Mesendoderm (in vitro differentiated cells): ENCODE results near the gene ABTB2.

Experiments used
- DNase-seq: peaks from one replicate; pipeline ENCODE4 v3.0.0; 2013
- H2AK5ac ChIP-seq: 2 replicates; pipeline ENCODE4 v1.6.1; 2013; ENCODE audit warnings: low read length, inconsistent platforms
- H2BK120ac ChIP-seq: 2 replicates; pipeline ENCODE4 v1.6.1; 2013; ENCODE audit warnings: low read depth, mild to moderate bottlenecking, low read length, moderate library complexity, mixed read lengths
- H2BK15ac ChIP-seq: replicated peaks from 2 replicates; pipeline ENCODE4 v1.6.1; 2013; ENCODE audit warnings: low read depth, mild to moderate bottlenecking, moderate library complexity
- H2BK5ac ChIP-seq: 2 replicates; pipeline ENCODE4 v1.6.1; 2013; ENCODE audit warnings: low read length, inconsistent platforms
- H3K18ac ChIP-seq: 2 replicates; pipeline ENCODE4 v1.6.1; 2013; ENCODE audit warnings: mild to moderate bottlenecking, low read length, mixed read lengths
- H3K23ac ChIP-seq: one replicate; pipeline ENCODE4 v1.6.1; 2013; ENCODE audit warnings: low read length
- H3K27ac ChIP-seq: 2 replicates; pipeline ENCODE4 v1.5.1; 2013; ENCODE audit warnings: low read depth, mild to moderate bottlenecking, inconsistent platforms, low read length, moderate library complexity
- H3K27me3 ChIP-seq: 2 replicates; pipeline ENCODE4 v1.6.1; 2013; ENCODE audit warnings: low read length, control low read depth, mild to moderate bottlenecking, inconsistent platforms; ENCODE audit not compliant: insufficient read depth, poor library complexity
- H3K36me3 ChIP-seq: 2 replicates; pipeline ENCODE4 v1.6.1; 2013; ENCODE audit warnings: low read length, inconsistent platforms; ENCODE audit not compliant: control insufficient read depth, insufficient read depth
- H3K4ac ChIP-seq: one replicate; pipeline ENCODE4 v1.6.1; 2013; ENCODE audit warnings: low read depth, mild to moderate bottlenecking, low read length, moderate library complexity
- H3K4me1 ChIP-seq: 2 replicates; pipeline ENCODE4 v1.6.1; 2013; ENCODE audit warnings: low read depth, low read length, inconsistent platforms; ENCODE audit not compliant: control insufficient read depth
- H3K4me2 ChIP-seq: 2 replicates; pipeline ENCODE4 v1.6.1; 2013; ENCODE audit warnings: low read length
- H3K4me3 ChIP-seq: 2 replicates; pipeline ENCODE4 v1.5.1; 2013; ENCODE audit warnings: mild to moderate bottlenecking, low read length
- H3K56ac ChIP-seq: one replicate; pipeline ENCODE4 v1.6.1; 2013; ENCODE audit warnings: low read length
- H3K79me1 ChIP-seq: 2 replicates; pipeline ENCODE4 v1.6.1; 2013; ENCODE audit warnings: low read length, inconsistent platforms
- H3K79me2 ChIP-seq: 2 replicates; pipeline ENCODE4 v1.6.1; 2013; ENCODE audit warnings: mild to moderate bottlenecking, low read length; ENCODE audit not compliant: control insufficient read depth, insufficient read depth
- H3K9ac ChIP-seq: 2 replicates; pipeline ENCODE4 v1.6.1; 2013; ENCODE audit warnings: low read length, inconsistent platforms
- H4K5ac ChIP-seq: one replicate; pipeline ENCODE4 v1.6.1; 2013; ENCODE audit warnings: low read length
- H4K8ac ChIP-seq: one replicate; pipeline ENCODE4 v1.6.1; 2013; ENCODE audit warnings: low read depth, mild to moderate bottlenecking, control low read depth, low read length, moderate library complexity
- WGBS: extraction: QIAGEN DNeasy Blood & Tissue Kit; methylation state at CpG from one replicate; pipeline ENCODE4 v1.1.7; 2013; ENCODE audit warnings: low lambda C conversion rate, missing lambda C conversion rate; ENCODE audit not compliant: insufficient coverage; ENCODE audit errors: extremely low coverage; 5-methylcytosine and 5-hydroxymethylcytosine counted together

ABTB2 gene

DNA sequence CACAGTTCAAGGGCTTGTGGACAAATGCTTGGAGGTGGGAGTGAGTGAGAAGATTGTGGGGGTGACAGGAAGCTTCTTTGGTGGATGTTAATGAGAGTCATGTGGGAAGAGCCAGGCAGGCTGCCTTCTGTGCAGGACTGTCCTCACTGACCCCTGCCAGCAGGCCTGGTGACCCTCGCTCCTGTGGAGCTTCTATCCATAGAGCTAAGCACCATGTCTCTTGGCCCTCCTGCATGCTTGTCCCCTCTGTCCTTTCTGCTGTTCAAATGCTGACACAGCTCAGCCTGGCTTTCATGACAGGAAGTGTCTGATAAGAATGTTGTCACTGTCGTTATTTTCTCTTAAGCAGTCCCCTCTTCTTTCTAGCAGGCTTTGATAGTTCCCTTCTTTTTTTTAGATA is 214.8 kb downstream of the ABTB2 start:
- no peak overlapping the region for H2BK120ac ChIP-seq
- H2BK15ac ChIP-seq: no peak overlapping the region
- H3K4me1 ChIP-seq: no peaks in the 10 kb centered on the region
- no peak overlapping the region for H2BK5ac ChIP-seq
- no peak overlapping the region for H3K9ac ChIP-seq
- no peak overlapping the region for H2AK5ac ChIP-seq
- no peaks in the 10 kb centered on the region for H3K27me3 ChIP-seq
- no peak overlapping the region for H3K27ac ChIP-seq
- H3K4me3 ChIP-seq: no peak overlapping the region
- no CpG with 5 or more reads among the region's 2 CpGs for WGBS
- H3K36me3 ChIP-seq: peaks cover 42% of the 10 kb centered on the region
- no peaks in the 10 kb centered on the region for H3K79me2 ChIP-seq
- no peaks in the 10 kb centered on the region for H3K79me1 ChIP-seq
- H3K23ac ChIP-seq: no peak overlapping the region
- H3K4me2 ChIP-seq: no peak overlapping the region
- H4K5ac ChIP-seq: no peak overlapping the region
- H3K18ac ChIP-seq: no peak overlapping the region
- no peak overlapping the region for H4K8ac ChIP-seq
- H3K56ac ChIP-seq: no peak overlapping the region
- no peak for DNase-seq
- no peak overlapping the region for H3K4ac ChIP-seq

DNA sequence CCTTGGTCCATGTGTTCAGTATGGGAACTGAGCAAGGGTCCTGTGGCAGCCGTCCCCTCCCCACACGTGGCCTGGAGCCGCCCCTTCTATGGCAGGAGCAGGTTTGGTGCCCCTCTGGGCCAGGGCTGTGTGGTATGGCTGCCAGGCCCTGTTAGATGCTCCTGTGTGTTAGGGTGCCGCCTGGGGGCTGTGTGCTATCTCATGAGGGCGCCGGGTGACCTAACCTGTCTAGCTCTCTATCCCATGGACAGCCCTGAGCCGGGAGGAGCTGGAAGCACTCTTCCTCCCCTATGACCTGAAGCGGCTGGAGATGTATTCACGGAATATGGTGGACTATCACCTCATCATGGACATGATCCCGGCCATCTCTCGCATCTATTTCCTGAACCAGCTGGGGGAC is 217.7 kb downstream of the ABTB2 start:
- Histone ChIP-seq H3K79me1 (no peaks in the 10 kb centered on the region), H3K79me2 (no peaks in the 10 kb centered on the region), H3K4me2 (no peak overlapping the region), H2BK5ac (no peak overlapping the region), H2BK15ac (no peak overlapping the region), H3K23ac (no peak overlapping the region), H3K4me3 (no peak overlapping the region), H3K4ac (no peak overlapping the region), H3K9ac (no peak overlapping the region), H3K56ac (no peak overlapping the region), H3K27ac (no peak overlapping the region), H4K5ac (no peak overlapping the region), H3K27me3 (no peaks in the 10 kb centered on the region), H3K18ac (no peak overlapping the region), H3K4me1 (no peaks in the 10 kb centered on the region), H3K36me3 (peaks cover 44% of the 10 kb centered on the region), H2BK120ac (no peak overlapping the region), H2AK5ac (no peak overlapping the region), H4K8ac (no peak overlapping the region)
- no CpG with 5 or more reads among the region's 11 CpGs for WGBS
- DNase-seq: no peak

DNA sequence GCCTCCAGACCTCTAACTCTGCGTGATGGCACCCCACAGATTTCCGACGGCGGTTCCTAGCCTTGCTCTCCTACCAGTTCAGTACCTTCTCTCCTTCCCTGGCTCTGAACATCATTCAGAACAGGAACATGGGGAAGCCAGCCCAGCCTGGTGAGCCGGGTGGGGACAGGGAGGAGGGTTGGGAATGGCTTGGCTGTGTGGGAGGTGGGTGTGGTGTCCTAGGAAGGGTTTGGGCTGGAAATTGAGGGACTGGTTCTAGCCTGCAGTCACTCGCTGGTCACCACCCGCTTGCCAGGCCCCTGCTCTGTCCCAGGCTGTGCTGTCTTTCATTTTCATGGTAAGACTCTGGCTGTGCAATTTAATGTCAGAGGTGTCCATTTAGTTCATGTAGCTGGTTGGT is 218.5 kb downstream of the ABTB2 start:
- Histone ChIP-seq H3K79me1 (no peaks in the 10 kb centered on the region), H3K27me3 (no peaks in the 10 kb centered on the region), H4K8ac (no peak overlapping the region), H4K5ac (no peak overlapping the region), H3K18ac (no peak overlapping the region), H3K23ac (no peak overlapping the region), H3K4me1 (no peaks in the 10 kb centered on the region), H2BK5ac (no peak overlapping the region), H3K4ac (no peak overlapping the region), H3K36me3 (peaks cover 44% of the 10 kb centered on the region), H3K56ac (no peak overlapping the region), H3K27ac (no peak overlapping the region), H3K4me3 (no peak overlapping the region), H3K79me2 (no peaks in the 10 kb centered on the region), H3K4me2 (no peak overlapping the region), H2BK15ac (no peak overlapping the region), H2BK120ac (no peak overlapping the region), H3K9ac (no peak overlapping the region), H2AK5ac (no peak overlapping the region)
- DNase-seq: no peak
- WGBS: no CpG with 5 or more reads among the region's 7 CpGs

DNA sequence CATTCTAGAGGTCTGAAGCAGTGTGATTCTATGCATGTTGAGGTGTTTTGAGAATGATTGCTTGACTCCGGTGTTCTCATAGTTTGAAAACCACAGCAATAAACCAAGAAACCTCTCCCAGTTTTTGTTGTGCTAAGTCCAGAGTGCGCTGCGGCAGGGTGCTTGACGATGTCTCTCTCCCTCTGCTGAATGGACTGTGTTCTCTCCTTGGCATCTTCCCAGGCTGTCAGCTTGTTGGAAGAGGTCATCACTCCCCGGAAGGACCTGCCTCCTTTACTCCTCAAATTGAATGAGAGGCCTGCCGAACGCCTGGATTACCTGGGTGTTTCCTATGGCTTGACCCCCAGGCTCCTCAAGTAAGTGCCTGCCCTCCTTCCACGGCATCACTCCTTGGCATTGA is 221.4 kb downstream of the ABTB2 start:
- Histone ChIP-seq H3K79me1 (no peaks in the 10 kb centered on the region), H3K23ac (no peak overlapping the region), H4K5ac (no peak overlapping the region), H3K4me3 (no peak overlapping the region), H3K27ac (no peak overlapping the region), H3K79me2 (no peaks in the 10 kb centered on the region), H3K4me1 (no peaks in the 10 kb centered on the region), H3K4ac (no peak overlapping the region), H2BK120ac (no peak overlapping the region), H3K4me2 (no peak overlapping the region), H4K8ac (no peak overlapping the region), H3K56ac (no peak overlapping the region), H3K18ac (no peak overlapping the region), H3K36me3 (peaks cover 33% of the 10 kb centered on the region), H3K9ac (no peak overlapping the region), H2AK5ac (no peak overlapping the region), H3K27me3 (no peaks in the 10 kb centered on the region), H2BK15ac (no peak overlapping the region), H2BK5ac (no peak overlapping the region)
- no peak for DNase-seq
- WGBS: no CpG with 5 or more reads among the region's 8 CpGs

DNA sequence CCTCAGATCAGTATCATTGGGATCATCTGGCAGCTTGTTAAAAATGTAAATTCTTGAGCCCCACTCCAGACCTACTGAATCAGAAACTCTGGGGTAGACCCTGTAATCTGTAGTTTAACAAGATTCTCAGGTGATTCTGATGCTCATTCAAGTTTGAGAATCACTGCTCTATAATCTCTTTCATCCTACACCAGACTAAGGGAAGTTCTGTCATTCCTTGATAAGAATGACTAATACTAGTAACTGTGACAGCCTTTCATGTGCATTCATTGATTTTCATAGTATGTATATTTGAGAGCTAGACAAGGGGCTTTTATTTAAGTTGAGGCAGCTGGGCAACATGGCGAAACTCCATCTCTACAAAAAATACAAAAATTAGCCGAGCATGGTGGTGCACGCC is 222.4 kb downstream of the ABTB2 start:
- Histone ChIP-seq H3K27me3 (no peaks in the 10 kb centered on the region), H2BK15ac (no peak overlapping the region), H3K4ac (no peak overlapping the region), H3K4me3 (no peak overlapping the region), H3K79me1 (no peaks in the 10 kb centered on the region), H3K18ac (no peak overlapping the region), H3K23ac (no peak overlapping the region), H3K4me1 (no peaks in the 10 kb centered on the region), H2BK5ac (no peak overlapping the region), H3K27ac (no peak overlapping the region), H3K56ac (no peak overlapping the region), H3K9ac (no peak overlapping the region), H3K36me3 (peaks cover 27% of the 10 kb centered on the region), H4K5ac (no peak overlapping the region), H3K4me2 (no peak overlapping the region), H3K79me2 (no peaks in the 10 kb centered on the region), H2AK5ac (no peak overlapping the region), H2BK120ac (no peak overlapping the region), H4K8ac (no peak overlapping the region)
- DNase-seq: no peak
- WGBS: no CpG with 5 or more reads among the region's 3 CpGs

DNA sequence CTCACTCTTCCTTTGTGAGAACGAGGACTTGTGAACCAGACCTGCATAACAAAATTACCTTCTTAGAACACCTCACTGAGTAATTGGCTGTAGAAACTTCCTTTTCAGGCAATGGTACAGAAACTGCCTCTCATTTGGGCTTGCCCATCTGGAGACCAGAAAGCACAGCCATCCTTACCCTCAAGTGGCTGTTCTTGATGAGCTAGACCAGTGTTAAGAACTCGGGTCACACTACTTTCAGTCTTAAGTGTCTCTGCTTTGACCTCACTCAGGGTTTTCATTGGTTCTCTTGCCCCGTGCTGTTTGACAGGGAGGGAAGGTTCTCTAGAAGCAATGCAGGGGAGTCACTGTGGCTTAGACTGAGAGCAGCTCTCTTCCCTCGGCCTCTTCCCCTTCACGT is 223.0 kb downstream of the ABTB2 start:
- no peak overlapping the region for H3K4me3 ChIP-seq
- H3K36me3 ChIP-seq: peaks cover 23% of the 10 kb centered on the region
- H4K8ac ChIP-seq: no peak overlapping the region
- H2AK5ac ChIP-seq: no peak overlapping the region
- WGBS: no CpG with 5 or more reads among the region's 5 CpGs
- no peak overlapping the region for H3K27ac ChIP-seq
- no peak overlapping the region for H3K4me2 ChIP-seq
- H3K23ac ChIP-seq: no peak overlapping the region
- no peak overlapping the region for H3K56ac ChIP-seq
- no peak overlapping the region for H2BK5ac ChIP-seq
- no peak overlapping the region for H3K9ac ChIP-seq
- no peak for DNase-seq
- H3K18ac ChIP-seq: no peak overlapping the region
- no peak overlapping the region for H3K4ac ChIP-seq
- H4K5ac ChIP-seq: no peak overlapping the region
- no peaks in the 10 kb centered on the region for H3K79me2 ChIP-seq
- H2BK120ac ChIP-seq: no peak overlapping the region
- H2BK15ac ChIP-seq: no peak overlapping the region
- H3K27me3 ChIP-seq: no peaks in the 10 kb centered on the region
- H3K79me1 ChIP-seq: no peaks in the 10 kb centered on the region
- H3K4me1 ChIP-seq: no peaks in the 10 kb centered on the region
